Measurements from ENCODE around the gene ZFHX3. TPM values are rescaled to one million over a fixed set of nuclear protein-coding genes. Genes with fewer than 3 reads are reported as not detected.
A peak's percentile ranks its signal among the peaks of the same experiment; 100 is the strongest.

ZFHX3 gene
- total RNA-seq, 2 donors from 2014 or later: 12.5 to 18.0 TPM

- DNase-seq (no peak), ATAC-seq (peak; percentile 52)
- intact Hi-C loops (cut with DNase I, micrococcal nuclease): no loop called here
These were observed 100.3 kb downstream of the ZFHX3 start for GRCh38 chr16:72947379-72948237.

DNA sequence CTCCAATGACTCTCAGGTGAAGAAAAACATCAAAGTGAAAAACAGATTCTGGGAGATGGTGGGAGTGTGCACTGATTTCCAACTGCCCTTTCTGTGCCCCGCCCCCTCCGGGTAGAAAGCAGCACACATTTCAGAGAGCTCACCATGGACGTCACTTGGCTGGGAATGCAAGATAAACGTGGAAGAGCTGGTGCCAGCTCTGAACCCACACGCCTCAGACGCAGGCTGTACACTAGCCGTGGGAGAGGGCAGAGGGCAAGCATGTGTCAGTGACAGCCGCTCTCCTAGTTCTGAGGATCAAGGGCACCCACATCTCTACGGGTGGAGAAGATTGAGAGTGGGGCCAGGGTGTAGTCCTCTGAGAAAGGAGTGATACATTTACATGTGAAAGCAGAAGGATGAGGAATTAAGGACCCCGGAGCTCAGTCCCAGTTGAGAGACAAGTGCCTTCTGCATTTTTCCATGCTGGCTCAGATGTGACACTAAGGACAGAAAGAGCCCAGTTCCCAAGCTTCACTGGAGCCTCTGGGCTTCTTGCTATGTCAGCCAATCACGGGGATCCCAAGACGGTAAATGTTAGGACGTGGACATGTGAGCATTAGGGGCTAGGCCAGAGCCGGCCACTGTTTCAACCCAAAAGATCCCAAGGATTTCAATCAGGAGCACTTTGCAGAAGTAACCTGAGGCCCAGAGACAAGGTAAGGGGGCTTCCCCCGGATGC, 101.3 kb downstream of the ZFHX3 start:
- ATAC-seq (peak; percentile 34), DNase-seq (no peak)
- intact Hi-C loops (cut with DNase I, micrococcal nuclease): no loop called here

DNA sequence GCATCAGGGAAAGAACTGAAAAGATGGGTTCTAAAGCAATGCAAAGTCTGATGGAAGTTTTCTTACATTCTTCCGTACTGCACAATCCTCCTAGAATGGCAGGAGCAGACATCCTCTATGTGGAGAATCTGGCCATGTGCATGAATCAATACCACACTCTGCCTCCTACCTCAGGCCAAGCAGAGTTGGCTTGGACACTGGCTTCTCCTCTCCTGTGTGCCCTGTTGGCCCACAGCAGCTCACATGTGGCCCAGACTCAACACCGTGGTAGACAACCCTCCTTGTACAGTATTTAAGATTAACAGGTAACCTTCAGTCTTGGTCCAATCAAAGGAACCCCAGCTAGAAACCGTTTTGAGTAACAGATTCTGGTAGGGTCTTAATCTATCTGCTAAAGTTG, 101.9 kb downstream of the ZFHX3 start:
- ATAC-seq (no peak), DNase-seq (no peak)
- intact Hi-C loops (cut with DNase I, micrococcal nuclease): no loop called here

- ATAC-seq: no peak
- intact Hi-C loops (cut with DNase I, micrococcal nuclease): no loop called here
- no peak for DNase-seq
These were observed 102.3 kb downstream of the ZFHX3 start for GRCh38 chr16:72945611-72946010.

DNA sequence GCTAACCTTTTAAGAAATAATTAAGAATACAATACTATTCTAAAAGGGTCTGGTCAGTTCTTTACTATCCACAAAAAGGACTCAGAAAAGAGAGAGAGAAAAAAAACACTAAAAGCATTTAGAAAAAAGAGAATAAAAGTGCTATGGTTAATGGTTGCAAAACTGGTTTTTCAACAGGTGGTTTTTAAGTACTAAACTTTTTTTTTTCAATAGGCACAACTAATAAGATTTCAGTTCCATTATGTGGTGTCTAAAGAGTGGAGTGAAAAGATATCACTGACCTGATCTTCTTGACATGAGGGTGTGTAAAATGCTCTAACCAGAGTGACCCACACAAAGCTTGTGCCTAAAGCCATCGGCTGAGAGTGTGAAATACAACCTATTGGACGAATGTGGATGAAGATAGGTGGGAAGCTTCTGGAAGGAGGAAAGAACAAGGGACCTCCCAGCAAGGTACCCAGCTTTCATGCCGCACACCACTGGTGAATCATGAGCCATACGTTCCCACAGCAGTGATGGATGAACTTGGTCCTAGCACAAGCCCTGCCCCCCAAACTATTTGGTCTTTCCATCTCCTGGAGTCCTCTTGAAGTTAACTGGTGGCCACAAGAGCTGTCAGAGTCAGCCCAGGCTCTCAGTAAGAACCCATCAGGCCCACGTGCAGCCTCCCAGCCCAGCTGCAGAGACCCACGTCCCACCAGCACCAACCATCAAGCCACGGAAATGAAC, 103.0 kb downstream of the ZFHX3 start:
- DNase-seq (no peak), ATAC-seq (no peak)
- intact Hi-C loops (cut with DNase I, micrococcal nuclease): no loop called here

DNA sequence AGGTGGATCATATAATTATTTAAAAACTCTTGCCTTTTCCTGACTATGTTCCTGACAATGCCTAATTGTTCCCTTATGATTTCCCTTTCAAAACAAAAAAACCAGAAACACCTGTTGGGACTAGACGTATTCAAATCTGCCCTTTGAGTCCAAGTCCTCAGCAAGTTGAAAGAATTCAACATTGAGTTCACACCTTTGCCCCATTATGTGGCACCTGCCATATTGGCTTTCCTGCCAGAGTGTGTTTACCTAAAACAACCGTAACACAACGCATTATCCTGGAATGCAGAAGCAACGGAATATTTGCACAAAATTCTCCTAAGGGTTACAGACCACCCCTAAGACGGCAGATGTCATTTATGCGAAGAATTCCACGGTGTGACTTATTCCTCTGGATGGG, 105.9 kb downstream of the ZFHX3 start:
- intact Hi-C loops (cut with DNase I, micrococcal nuclease): no loop called here
- DNase-seq (no peak), ATAC-seq (peak; percentile 49)

- intact Hi-C loops (cut with DNase I, micrococcal nuclease): no loop called here
- DNase-seq: no peak
- no peak for ATAC-seq
These were observed 107.0 kb downstream of the ZFHX3 start for GRCh38 chr16:72940886-72941285.

GRCh38 chr16:72939247-72939646, 108.7 kb downstream of the ZFHX3 start:
- peak; percentile 31 to 61 for DNase-seq
- peak; percentile 87 for ATAC-seq
- intact Hi-C loops (cut with DNase I, micrococcal nuclease): loop anchor here in 1 of 2 donors (10.0 kb wide), 1 partner anchor 96 kb away; no protein-coding TSS in a partner anchor

GRCh38 chr16:72938795-72939164, 109.1 kb downstream of the ZFHX3 start:
- peak; percentile 66 to 67 for DNase-seq
- intact Hi-C loops (cut with DNase I, micrococcal nuclease): loop anchor here in 1 of 2 donors (10.0 kb wide), 1 partner anchor 96 kb away; no protein-coding TSS in a partner anchor
- ATAC-seq: peak; percentile 31

DNA sequence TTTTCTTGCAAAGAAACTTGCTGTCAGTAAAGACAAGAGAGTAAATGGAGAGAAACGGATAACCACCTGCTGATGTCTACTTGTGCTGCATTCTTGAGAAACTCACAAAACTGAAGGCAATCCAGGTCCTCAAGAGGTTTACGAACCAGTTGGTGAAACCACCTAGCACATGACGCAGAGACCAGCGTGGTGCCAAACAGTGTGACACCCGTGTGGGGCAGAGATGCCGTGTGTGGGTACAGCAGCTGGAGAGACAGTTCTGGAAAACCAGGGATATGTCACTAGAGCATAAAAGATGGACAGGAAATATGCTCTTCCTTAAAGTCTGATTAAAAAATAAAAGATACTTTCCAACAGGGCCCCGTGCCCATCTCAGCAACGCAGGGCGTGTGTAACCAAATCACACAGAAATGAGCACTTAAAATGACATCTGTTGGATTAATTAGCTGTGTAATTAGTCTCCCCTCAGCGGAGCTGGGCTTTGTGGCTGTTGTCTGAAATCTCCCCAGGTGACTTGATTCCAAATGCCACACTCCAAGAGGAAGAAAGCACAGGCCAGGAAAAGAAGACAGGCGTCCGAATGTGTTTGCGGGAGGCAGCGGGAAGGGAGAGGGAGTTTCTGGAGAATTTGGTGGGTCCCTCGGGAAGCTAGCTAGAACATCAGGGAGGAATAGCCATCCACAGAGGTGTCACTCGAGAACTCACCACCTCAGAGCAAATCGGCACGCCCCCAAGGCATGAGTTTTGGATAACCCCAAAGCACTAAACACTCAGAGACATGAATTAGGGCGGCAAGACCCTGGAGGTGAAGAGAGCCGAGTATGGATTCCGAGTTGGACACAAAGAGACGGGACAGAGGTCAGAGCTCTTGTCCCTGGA, 109.8 kb downstream of the ZFHX3 start:
- intact Hi-C loops (cut with DNase I, micrococcal nuclease): loop anchor here in 1 of 2 donors (10.0 kb wide), 1 partner anchor 97 kb away; no protein-coding TSS in a partner anchor
- ATAC-seq (no peak), DNase-seq (no peak)

GRCh38 chr16:72937360-72937759, 110.6 kb downstream of the ZFHX3 start:
- DNase-seq (no peak), ATAC-seq (no peak)
- intact Hi-C loops (cut with DNase I, micrococcal nuclease): loop anchor here in 1 of 2 donors (10.0 kb wide), 1 partner anchor 97 kb away; no protein-coding TSS in a partner anchor

- intact Hi-C loops (cut with DNase I, micrococcal nuclease): loop anchor here in 1 of 2 donors (10.0 kb wide), 1 partner anchor 98 kb away; no protein-coding TSS in a partner anchor
- ATAC-seq (peak; percentile 45), DNase-seq (no peak)
These were observed 111.5 kb downstream of the ZFHX3 start for GRCh38 chr16:72936408-72936807.

- no peak for DNase-seq
- no peak for ATAC-seq
- intact Hi-C loops (cut with DNase I, micrococcal nuclease): loop anchor here in 1 of 2 donors (10.0 kb wide), 1 partner anchor 99 kb away; no protein-coding TSS in a partner anchor
These were observed 112.0 kb downstream of the ZFHX3 start for GRCh38 chr16:72935896-72936295.

- ATAC-seq (no peak), DNase-seq (no peak)
- intact Hi-C loops (cut with DNase I, micrococcal nuclease): loop anchor here in 1 of 2 donors (10.0 kb wide), 1 partner anchor 100 kb away; no protein-coding TSS in a partner anchor
These were observed 113.1 kb downstream of the ZFHX3 start for GRCh38 chr16:72934636-72935403.

- DNase-seq (no peak), ATAC-seq (no peak)
- intact Hi-C loops (cut with DNase I, micrococcal nuclease): loop anchor here in 1 of 2 donors (10.0 kb wide), 1 partner anchor 102 kb away; no protein-coding TSS in a partner anchor
These were observed 115.1 kb downstream of the ZFHX3 start for GRCh38 chr16:72932677-72933335.

GRCh38 chr16:72932050-72932449, 115.9 kb downstream of the ZFHX3 start:
- intact Hi-C loops (cut with DNase I, micrococcal nuclease): loop anchor here in 1 of 2 donors (10.0 kb wide), 1 partner anchor 103 kb away; no protein-coding TSS in a partner anchor
- no peak for ATAC-seq

GRCh38 chr16:72930396-72930795, 117.5 kb downstream of the ZFHX3 start:
- intact Hi-C loops (cut with DNase I, micrococcal nuclease): loop anchor here in 1 of 2 donors (10.0 kb wide), 1 partner anchor 104 kb away; no protein-coding TSS in a partner anchor

More at GRCh38 chr16:72932050-72932449, 115.9 kb downstream of the ZFHX3 start:
- no peak for DNase-seq

More at GRCh38 chr16:72930396-72930795, 117.5 kb downstream of the ZFHX3 start:
- no peak for DNase-seq
- ATAC-seq: no peak
